HG02840 (cell line): ENCODE measurements around the gene CCDC178.

ENCODE experiments used
- ATAC-seq: cut with Tn5 transposase; IDR thresholded peaks from one replicate; pipeline ENCODE4 v1.9.1; 2021; ENCODE audit warnings: mild to moderate bottlenecking, moderate library complexity, moderate number of reproducible peaks; ENCODE audit not compliant: unreplicated experiment, low FRiP score

The CCDC178 gene

GRCh38 chr18:32896776-32897547 is 543.6 kb downstream of the CCDC178 start:
- no peak for ATAC-seq

DNA sequence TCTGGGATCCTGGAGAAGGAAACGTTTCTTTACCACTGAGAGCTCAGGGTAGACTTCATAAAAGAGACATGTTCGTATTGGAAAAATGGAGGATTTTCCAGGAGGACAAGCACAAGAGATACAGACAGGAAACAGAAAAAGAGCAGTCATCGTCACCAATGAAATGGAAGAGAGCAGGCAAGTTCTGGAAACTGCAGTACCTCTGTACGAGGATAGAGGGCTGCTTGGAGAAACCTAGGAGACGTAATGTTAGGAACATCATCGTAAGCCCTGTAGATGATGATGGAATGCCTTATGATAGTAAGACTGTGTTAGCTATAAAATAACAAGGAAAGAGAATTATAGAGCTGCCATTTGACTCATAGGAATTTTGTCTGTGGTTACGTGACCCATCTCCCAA is 546.6 kb downstream of the CCDC178 start:
- ATAC-seq: no peak

- no peak for ATAC-seq
These were observed 548.7 kb downstream of the CCDC178 start for GRCh38 chr18:32891797-32892196.

GRCh38 chr18:32891130-32891529 is 549.4 kb downstream of the CCDC178 start:
- no peak for ATAC-seq

GRCh38 chr18:32889615-32890593 is 550.6 kb downstream of the CCDC178 start:
- no peak for ATAC-seq

- no peak for ATAC-seq
These were observed 552.2 kb downstream of the CCDC178 start for GRCh38 chr18:32888306-32888705.
